ENCODE data around the gene TNS3.

The TNS3 gene

DNA sequence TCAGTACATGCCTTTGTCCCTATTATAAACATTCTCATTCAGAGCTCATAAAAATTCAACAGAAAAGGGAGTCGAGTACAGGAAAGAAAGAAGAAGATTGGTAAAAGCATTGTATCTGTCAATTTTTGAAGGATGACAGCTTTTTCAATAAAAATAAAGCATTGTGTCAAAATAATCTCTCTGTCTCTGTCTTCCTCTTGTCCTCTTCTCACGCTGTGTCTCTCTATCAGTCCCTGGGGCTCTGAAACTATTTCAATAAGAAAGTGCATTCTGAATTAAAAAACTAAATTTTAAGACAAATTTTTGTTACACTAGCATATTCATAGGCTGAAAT, 248.4 kb downstream of the TNS3 start:
- no peak overlapping the region for H3K27ac ChIP-seq (replicated peaks)
- TF ChIP-seq SPI1 (IDR thresholded peaks at IDR 0.05; ENCODE audit: borderline replicate concordance, low read depth) (no peak), POLR2AphosphoS5 (IDR thresholded peaks at IDR 0.05; ENCODE audit: low read depth) (no peak), GABPA (IDR thresholded peaks at IDR 0.05; ENCODE audit: low read depth) (no peak)

DNA sequence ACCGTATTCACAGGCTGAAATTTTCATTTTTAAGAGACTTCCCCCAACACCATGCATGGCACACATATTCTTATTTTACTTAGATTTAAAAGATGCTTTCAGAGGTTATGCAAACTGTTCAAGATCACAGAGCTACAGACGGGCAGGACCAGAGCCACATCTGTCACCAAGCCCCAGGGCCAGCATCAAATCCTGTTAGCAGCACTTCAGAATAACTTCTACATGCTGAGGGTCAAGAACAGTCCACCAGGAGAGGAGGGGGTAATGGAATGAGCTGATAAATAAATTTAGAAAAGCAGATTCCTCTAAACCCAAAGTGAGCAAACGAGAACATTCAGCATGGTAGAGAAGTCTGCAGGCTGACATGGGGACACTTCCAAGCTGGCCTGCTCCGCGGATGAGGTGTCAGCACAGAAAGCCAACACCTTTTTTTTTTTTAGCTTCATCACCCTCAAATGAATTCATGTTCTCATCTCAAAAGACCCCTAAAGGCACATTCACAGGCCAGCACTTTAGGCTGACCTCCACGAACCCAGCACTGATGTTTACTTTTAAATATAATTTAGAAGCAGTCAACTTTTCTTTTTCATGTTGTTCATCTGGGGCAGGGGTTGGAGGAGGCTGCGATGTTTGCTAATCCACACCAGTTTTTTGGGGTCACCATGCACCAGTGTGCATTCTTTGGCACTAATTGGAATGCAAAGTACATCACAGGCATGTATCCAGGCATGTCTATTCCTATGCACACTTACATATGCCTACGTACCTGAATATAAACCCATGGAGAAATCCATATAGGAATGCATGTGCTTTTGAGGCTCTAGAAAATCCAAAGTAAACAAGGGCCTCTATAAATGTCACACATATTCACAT, 249.0 kb downstream of the TNS3 start:
- DNase-seq (ENCODE audit: low read depth in 1 of 2, low spot score in 1 of 2): no peak
- no peak overlapping the region for H3K27ac ChIP-seq (replicated peaks)
- H3K27me3 ChIP-seq (ENCODE audit: insufficient read depth, poor library complexity, severe bottlenecking): no peaks in the 10 kb centered on the region
- H3K4me3 ChIP-seq (replicated peaks; ENCODE audit: insufficient read depth, low read length): no peak overlapping the region
- TF ChIP-seq SPI1 (IDR thresholded peaks at IDR 0.05; ENCODE audit: borderline replicate concordance, low read depth) (no peak), POLR2AphosphoS5 (IDR thresholded peaks at IDR 0.05; ENCODE audit: low read depth) (no peak), GABPA (IDR thresholded peaks at IDR 0.05; ENCODE audit: low read depth) (no peak)
- TF ChIP-seq, protein P1, sequence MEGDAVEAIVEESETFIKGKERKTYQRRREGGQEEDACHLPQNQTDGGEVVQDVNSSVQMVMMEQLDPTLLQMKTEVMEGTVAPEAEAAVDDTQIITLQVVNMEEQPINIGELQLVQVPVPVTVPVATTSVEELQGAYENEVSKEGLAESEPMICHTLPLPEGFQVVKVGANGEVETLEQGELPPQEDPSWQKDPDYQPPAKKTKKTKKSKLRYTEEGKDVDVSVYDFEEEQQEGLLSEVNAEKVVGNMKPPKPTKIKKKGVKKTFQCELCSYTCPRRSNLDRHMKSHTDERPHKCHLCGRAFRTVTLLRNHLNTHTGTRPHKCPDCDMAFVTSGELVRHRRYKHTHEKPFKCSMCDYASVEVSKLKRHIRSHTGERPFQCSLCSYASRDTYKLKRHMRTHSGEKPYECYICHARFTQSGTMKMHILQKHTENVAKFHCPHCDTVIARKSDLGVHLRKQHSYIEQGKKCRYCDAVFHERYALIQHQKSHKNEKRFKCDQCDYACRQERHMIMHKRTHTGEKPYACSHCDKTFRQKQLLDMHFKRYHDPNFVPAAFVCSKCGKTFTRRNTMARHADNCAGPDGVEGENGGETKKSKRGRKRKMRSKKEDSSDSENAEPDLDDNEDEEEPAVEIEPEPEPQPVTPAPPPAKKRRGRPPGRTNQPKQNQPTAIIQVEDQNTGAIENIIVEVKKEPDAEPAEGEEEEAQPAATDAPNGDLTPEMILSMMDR (IDR thresholded peaks at IDR 0.05; ENCODE audit: insufficient read depth, low read length): no peak
- TF ChIP-seq, protein P2, sequence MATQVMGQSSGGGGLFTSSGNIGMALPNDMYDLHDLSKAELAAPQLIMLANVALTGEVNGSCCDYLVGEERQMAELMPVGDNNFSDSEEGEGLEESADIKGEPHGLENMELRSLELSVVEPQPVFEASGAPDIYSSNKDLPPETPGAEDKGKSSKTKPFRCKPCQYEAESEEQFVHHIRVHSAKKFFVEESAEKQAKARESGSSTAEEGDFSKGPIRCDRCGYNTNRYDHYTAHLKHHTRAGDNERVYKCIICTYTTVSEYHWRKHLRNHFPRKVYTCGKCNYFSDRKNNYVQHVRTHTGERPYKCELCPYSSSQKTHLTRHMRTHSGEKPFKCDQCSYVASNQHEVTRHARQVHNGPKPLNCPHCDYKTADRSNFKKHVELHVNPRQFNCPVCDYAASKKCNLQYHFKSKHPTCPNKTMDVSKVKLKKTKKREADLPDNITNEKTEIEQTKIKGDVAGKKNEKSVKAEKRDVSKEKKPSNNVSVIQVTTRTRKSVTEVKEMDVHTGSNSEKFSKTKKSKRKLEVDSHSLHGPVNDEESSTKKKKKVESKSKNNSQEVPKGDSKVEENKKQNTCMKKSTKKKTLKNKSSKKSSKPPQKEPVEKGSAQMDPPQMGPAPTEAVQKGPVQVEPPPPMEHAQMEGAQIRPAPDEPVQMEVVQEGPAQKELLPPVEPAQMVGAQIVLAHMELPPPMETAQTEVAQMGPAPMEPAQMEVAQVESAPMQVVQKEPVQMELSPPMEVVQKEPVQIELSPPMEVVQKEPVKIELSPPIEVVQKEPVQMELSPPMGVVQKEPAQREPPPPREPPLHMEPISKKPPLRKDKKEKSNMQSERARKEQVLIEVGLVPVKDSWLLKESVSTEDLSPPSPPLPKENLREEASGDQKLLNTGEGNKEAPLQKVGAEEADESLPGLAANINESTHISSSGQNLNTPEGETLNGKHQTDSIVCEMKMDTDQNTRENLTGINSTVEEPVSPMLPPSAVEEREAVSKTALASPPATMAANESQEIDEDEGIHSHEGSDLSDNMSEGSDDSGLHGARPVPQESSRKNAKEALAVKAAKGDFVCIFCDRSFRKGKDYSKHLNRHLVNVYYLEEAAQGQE (IDR thresholded peaks at IDR 0.05; ENCODE audit: insufficient replicate concordance, low read depth): no peak

More for the DNA sequence above, 248.4 kb downstream of the TNS3 start:
- Histone ChIP-seq H3K27me3 (ENCODE audit: insufficient read depth, poor library complexity, severe bottlenecking) (no peaks in the 10 kb centered on the region), H3K4me3 (replicated peaks; ENCODE audit: insufficient read depth, low read length) (no peak overlapping the region)
- no peak for DNase-seq (ENCODE audit: low read depth in 1 of 2, low spot score in 1 of 2)

DNA sequence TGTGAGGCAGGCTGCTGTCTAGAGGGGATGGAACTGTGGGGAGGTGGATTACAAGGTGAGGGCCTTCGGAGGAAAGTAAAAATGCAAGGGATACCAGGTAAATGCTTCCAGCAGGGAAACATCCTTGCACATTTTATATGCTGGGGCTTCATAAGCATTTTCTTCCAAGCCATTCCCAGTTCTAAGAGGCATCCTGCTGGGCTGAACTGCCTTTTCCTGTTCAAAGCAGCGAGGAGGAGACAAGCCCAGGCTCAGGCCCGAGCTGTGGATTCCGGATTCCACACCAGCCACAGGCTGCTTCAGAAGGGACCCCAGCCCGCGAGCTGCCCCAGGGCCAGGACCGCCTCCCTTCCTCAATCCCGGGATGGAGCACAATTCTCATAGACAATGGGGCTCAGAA, 249.7 kb downstream of the TNS3 start:
- H3K4me3 ChIP-seq (replicated peaks; ENCODE audit: insufficient read depth, low read length): no peak overlapping the region
- no peak for DNase-seq (ENCODE audit: low read depth in 1 of 2, low spot score in 1 of 2)
- no peaks in the 10 kb centered on the region for H3K27me3 ChIP-seq (ENCODE audit: insufficient read depth, poor library complexity, severe bottlenecking)
- no peak overlapping the region for H3K27ac ChIP-seq (replicated peaks)
- TF ChIP-seq, protein P2 (IDR thresholded peaks at IDR 0.05; ENCODE audit: insufficient replicate concordance, low read depth): no peak
- TF ChIP-seq GABPA (IDR thresholded peaks at IDR 0.05; ENCODE audit: low read depth) (no peak), SPI1 (IDR thresholded peaks at IDR 0.05; ENCODE audit: borderline replicate concordance, low read depth) (no peak), POLR2AphosphoS5 (IDR thresholded peaks at IDR 0.05; ENCODE audit: low read depth) (no peak)
- TF ChIP-seq, protein P1 (IDR thresholded peaks at IDR 0.05; ENCODE audit: insufficient read depth, low read length): no peak

DNA sequence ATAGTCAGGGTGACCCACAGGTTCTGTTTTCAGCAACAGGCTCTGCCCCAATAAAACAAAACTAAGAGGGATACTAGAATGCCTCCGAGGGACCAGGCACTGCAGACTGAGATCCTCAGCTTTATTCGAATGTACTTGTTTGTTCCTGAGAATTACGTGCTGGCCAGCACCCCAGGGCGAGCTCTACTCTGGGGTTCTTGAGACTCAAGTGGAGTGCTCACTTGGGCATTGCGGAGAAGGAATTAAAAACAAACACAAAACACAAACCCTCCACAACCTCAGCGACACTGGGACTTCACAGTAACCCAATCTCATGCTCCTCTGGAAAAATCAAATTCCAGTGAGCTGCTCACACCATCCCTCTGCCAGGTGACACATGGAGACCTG, 250.7 kb downstream of the TNS3 start:
- no peaks in the 10 kb centered on the region for H3K27me3 ChIP-seq (ENCODE audit: insufficient read depth, poor library complexity, severe bottlenecking)
- no peak for DNase-seq (ENCODE audit: low read depth in 1 of 2, low spot score in 1 of 2)
- TF ChIP-seq SPI1 (IDR thresholded peaks at IDR 0.05; ENCODE audit: borderline replicate concordance, low read depth): no peak
- TF ChIP-seq, protein P2 (IDR thresholded peaks at IDR 0.05; ENCODE audit: insufficient replicate concordance, low read depth): no peak
- TF ChIP-seq POLR2AphosphoS5 (IDR thresholded peaks at IDR 0.05; ENCODE audit: low read depth): no peak
- TF ChIP-seq GABPA (IDR thresholded peaks at IDR 0.05; ENCODE audit: low read depth): no peak
- TF ChIP-seq, protein P1 (IDR thresholded peaks at IDR 0.05; ENCODE audit: insufficient read depth, low read length): no peak
- H3K4me3 ChIP-seq (replicated peaks; ENCODE audit: insufficient read depth, low read length): no peak overlapping the region
- no peak overlapping the region for H3K27ac ChIP-seq (replicated peaks)

Data from HL-60 (cell line).